CD4-positive, alpha-beta T cell treated with Interleukin-21 for 1 hour (primary cell): Measurements from ENCODE around the gene NUTM2B.
"Not testable (repeated sequence)": the region's sequence is repeated elsewhere in the genome, so short reads cannot be mapped to it uniquely, and the experiment has no call there.

Experiments used
- DNase-seq: peaks from one replicate; pipeline ENCODE4 v3.0.0-alpha.2; 2020

Gene NUTM2B, protein sequence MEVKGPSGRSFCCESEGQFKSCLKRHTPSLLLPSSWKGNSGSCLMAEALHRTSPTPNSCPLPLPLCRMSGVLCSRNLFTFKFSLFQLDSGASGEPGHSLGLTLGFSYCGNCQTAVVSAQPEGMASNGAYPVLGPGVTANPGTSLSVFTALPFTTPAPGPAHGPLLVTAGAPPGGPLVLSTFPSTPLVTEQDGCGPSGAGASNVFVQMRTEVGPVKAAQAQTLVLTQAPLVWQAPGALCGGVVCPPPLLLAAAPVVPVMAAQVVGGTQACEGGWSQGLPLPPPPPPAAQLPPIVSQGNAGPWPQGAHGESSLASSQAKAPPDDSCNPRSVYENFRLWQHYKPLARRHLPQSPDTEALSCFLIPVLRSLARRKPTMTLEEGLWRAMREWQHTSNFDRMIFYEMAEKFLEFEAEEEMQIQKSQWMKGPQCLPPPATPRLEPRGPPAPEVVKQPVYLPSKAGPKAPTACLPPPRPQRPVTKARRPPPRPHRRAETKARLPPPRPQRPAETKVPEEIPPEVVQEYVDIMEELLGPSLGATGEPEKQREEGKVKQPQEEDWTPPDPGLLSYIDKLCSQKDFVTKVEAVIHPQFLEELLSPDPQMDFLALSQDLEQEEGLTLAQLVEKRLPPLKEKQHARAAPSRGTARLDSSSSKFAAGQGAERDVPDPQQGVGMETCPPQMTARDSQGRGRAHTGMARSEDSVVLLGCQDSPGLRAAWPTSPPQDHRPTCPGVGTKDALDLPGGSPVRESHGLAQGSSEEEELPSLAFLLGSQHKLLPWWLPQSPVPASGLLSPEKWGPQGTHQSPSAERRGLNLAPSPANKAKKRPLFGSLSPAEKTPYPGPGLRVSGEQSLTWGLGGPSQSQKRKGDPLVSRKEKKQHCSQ

DNA sequence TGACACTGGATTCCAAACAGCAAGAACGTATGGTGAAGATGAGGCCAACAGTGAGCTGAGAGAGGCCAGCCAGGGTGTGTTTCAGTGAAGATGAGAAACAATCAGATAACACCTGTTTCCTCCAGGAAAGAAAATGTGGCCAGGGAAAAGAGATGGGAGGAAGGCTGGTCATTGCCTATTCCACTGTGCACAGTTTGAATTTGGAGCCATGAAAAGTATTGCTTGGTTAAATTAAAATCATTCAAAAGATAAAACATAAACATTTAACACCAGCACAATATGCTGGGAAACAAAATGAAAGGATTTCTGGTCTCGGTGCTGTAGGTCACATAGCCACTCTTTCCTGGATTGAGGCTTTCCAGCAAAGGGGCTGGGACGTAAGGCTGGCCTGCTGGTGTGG lies at the start of gene NUTM2B:
Gene NUTM2B, plus strand, starts transcription at position 301 of the 400 bp plus-strand sequence. CDS start 383 bp downstream, outside the sequence.
- DNase-seq, result not testable (repeated sequence)

DNA sequence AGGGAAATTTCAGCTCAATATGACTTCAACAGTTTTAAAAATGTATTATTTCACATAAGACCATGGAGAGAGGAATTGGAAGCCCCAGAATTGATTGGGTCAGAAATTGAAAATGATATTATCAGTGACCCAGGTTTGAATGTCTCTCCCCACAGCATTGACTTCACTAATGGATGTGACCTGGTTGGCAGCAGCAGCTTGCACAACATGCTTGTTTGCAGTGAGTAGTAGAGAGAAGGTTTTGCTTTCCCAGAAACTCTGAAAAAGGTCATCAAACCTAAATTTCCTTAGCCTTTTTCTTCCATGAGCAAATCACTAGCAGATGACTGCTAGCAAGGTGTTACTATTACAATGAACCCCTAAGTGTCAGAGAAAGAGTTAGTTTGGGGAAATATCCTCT lies 39.7 kb upstream of the NUTM2B start:
- DNase-seq, result not testable (repeated sequence)

DNA sequence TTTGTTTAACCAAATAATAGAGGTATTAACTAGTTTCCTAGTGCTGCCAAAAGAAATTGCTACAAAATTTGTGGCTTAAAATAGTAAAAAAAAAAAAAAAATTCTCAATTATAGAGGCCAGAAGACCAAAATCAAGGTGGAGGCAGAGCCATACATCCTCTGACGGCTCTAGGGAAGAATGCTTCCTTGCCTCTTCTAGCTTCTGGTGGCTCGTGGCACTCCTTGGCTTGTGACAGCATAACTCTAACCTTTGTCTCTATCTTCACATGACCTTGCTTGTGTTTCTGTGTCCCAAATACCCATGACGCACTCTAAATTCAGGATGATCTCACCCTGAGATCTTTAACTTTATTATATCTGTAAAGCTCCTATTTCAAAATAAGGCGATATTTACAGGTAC lies 38.3 kb upstream of the NUTM2B start:
- DNase-seq, result not testable (repeated sequence)

DNA sequence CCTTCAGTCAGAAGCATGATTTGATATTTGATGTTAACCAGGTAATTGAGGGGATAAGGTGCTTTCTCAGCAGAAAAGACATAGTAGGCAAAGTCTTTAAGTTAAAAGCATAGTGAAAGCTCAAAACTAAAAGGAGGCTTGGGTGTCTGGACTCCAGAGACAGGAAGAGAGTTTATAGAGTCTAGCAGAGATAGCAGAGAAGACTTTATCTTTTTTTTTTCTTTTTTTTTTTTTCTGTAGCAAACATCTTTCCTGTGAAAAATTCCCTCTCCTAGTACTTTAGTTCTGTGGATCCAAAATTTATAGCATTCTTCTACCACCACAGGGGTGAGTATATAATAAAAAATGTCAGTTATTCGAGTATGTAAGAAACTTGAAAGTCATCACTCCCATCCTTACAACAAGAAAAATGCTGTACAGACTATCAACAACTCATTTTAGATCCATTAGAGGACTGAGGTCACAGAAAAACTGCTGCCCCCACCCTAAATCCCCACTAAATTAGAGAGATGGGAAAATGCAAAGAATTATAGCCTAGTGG lies 33.7 kb upstream of the NUTM2B start:
- not testable (repeated sequence) for DNase-seq

DNA sequence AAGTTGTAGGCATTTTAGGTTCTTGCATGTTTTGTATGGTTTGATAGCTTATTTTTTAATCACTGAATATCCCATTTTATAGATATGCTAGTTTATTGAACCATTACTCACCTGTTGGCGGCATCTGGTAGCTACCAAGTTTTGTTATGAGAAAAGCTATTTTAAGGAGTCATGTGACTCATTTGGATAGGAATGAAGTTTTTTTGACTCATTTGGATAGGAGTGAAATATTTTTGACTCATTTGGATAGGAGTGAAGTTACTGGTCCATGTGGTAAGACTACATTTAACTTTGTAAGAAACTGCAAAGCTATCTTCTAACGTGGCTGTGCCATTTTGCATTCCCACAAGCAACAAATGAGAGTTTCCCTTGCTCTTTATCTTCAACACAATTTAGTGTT lies 28.1 kb upstream of the NUTM2B start:
- DNase-seq, result not testable (repeated sequence)

DNA sequence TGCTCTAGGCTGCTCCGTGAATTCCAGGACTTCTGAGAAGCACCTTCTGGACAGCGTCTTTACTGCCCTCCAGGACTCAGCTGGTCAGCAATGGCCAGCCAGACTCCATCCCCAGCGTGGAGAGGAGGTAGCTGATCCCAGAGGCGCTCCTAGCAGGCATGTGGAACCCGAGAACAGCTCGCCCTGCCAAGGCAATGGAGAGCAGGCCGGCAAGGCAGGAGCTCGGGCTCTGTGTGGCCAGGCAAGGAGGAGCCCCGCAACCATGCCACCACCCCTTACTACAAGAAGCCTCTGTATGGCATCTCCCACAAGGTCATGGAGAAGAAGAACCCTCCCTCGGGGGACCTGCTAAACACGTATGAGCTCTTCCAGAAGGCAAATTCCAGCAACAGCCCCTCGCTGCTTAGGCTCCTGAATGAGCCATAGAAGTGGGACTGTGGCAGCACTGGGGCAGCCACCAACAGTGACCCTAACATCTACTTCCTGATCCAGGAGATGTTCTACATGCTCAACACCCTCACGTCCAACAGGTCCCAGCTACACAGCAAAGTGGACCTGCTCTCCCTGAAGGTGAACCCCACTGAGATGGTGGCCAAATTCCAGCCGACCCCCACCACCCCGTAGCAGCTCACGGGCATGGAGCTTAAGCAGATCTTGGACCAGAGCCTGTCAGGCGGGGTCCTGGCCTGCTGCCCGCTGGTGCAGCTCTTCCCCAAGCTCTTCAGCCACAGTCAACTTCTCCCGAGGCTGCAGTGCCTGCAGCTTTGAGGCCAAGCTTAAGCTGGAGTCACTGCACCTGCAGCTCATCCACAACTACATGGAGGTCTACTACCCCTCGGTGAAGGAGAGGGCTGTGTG lies 19.8 kb upstream of the NUTM2B start:
- not testable (repeated sequence) for DNase-seq

DNA sequence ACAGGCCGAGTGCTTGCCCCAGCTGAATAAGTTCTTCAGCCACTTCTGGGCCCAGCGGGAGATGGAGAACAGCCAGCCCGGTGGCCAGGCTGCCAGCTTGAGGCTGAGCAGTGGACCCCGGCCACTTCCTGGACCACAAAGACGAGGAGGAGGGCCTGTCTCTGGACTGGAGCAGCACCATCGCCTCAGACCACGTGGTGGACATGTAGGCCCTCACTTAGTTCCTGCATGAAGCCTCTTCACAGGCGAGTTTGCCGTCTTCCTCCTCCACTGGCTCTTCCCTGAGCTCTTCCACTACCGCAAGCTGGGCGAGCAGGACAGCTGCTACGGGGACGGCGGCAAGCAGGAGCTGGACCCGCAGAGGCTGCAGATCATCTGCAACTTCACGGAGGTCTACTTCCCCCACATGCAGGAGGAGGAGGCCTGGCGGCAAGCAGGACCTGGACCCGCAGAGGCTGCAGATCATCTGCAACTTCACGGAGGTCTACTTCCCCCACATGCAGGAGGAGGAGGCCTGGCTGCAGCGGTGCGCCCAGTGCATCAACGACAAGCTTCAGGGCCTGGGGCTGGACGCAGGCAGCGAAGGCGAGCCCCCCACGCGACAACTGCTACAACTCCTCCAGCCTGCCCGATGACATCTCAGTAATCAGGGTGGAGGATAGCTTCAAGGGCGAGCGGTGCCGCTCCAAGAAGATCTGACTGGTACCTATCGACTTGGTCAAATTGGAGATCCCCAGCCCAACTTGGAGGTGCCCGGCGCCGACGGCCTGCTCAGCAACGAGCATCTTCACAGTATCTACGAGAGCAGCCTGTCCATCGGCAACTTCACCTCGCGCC lies 18.9 kb upstream of the NUTM2B start:
- not testable (repeated sequence) for DNase-seq

DNA sequence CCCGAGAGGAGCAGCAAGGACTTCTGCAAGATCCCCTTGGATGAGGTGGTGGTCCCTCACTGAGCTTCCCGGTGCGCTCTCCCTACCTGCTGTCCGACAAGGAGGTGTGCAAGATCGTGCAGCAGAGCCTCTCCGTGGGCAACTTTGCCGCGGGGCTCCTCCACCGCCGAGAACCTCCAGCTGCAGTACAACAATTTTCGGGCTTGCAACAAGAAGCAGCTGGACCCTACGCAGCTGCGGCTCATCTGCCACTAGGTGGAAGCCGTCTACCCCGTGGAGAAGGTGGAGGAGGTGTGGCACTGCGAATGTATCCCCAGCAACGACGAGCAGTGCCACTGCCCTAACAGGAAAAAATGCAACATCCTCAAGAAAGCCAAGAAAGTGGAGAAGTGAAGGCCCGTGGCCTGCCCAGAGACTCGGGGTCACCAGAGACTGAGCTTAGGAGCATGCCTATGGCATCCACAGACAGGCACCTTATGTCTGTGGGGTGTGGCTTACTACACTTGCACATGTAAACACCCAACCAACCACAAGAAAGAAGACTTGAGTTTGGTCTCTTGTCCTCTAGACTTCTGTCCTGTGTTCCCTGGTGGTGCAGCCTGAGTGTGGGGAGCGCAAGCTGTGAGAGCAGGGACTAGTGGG lies 17.9 kb upstream of the NUTM2B start:
- DNase-seq, result peak; percentile 58

DNA sequence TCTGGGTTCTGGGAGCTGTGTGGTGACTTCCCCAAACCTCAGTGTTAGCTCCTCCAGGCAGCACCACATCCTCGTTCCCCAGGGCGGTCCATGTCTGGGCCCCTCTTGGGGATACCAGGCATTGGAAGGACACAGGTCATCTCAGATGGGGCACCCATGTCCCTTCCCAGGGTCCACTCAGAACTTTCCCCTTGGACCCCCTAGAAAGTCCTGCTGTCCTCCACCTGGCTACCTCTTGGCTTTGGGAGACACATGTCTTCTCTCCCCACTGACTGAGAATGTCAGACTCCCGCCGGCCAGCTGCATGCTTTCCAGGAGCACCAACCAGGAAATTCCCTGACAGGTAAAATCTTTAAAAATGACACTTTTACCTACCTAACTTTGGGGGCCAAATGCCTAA lies 16.4 kb upstream of the NUTM2B start:
- DNase-seq, result not testable (repeated sequence)

DNA sequence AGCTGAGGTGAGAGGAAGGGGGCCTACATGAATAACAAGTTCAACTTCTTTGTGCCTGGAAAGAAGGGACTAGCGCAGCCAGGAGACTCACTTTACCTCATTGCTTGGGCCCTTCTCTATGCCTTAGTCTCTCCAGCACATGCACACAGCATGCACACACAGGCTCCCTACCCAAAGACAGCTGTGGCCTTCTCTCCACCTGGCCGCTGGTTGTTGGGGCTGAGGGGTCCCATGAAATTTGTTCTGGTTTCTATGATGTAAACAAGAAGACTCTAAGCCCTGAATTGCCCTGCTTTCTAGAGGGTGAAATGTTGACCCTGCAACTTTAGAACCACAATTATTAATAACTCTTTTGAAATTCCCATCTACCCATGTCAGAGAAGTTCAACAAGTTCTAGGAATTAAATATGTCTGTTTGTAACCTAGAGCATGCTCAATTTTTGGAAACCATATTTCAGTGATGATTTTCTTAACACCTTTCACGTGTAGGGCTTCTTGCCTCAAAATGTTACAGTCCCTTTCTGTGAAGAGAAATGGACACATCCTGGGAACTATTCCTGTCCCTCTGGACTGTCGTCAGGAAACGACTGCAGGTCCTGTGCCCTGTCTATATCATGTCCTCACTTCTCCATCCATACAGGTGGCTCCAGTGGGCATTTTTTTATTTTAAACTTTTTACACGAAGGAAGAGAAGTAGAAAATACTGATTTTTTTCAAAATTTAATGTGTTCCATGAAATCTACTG lies 15.4 kb upstream of the NUTM2B start:
- not testable (repeated sequence) for DNase-seq

DNA sequence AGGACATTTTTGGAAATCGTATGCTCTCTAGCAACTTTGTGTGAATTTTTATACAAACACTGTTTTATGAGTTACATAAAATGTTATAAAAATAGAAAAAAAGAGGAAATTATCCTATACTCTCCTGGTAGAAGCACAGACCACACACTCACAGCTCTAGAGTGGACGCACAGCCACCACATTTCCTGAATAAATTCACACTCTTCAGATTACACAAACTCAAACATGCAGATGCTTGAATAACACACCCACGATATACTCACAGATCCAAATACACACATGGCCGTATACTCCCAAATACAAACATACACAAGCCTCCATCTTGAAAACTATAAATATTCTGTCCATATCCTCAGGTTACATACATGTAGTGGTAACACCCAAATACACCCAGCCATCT lies 14.2 kb upstream of the NUTM2B start:
- not testable (repeated sequence) for DNase-seq

DNA sequence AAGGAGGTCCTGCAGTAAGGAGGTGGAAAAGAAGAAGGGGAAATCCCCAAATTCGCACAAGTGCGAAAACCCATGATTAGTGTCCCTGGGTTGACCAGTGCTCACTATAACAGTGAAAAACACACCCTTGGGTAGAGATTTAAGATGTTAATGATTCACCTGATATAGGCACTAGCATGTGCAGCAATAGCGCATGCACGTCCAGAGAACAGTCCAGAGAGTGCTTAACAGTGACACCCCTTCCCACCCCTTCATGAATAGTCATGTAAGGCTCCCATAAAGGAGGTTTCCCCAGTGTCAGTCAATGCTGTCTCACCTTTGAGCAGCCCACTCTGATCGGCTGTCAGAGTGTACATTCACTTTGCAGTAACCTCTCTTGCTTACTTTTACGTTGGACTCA lies 6.4 kb upstream of the NUTM2B start:
- DNase-seq, result not testable (repeated sequence)

DNA sequence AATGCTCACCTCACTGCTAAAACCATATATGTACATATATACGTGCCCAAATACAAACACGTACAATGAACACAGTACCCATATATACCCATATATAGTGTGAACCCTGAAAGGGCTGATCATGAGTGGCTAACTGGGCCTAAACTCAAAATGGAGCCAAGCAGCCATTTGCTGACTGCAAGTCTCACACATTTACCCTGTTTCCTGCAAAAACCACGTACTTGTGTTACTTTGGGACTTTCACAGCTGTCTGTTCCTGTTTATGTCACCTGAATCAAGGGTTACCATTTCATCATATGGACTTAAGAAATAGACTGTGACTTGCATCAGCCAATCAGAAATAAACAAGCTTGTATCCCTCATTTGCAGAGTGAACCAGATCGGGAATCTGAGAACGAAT lies 5.9 kb upstream of the NUTM2B start:
- DNase-seq, result peak; percentile 10

DNA sequence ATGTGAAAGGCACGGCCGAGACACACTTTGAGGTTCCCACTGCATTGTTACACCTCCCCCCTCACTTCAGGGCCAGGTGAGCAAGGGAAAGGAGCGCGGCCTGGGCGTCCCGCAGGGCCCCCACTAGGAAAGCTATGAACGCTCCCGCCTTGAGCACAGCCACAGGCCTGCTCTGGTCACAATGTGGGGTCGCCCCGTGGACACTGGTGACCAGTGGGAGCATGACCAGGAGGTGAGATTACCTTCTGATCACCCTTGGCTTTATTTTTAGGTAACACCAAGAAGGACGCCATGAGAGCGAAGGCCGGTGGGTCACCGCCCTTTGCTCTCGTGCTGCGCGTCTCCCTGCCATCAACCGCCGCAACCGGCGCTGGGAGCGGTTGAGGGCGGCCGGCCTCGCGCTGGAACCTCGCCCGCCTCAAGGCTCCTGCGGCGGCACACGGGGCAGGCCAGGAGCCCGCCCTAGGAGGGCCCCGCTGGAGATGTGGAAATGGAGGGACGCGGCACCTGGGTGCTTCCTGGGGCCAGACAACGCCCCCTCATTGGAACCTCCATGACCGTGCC lies 2.6 kb upstream of the NUTM2B start:
- not testable (repeated sequence) for DNase-seq

DNA sequence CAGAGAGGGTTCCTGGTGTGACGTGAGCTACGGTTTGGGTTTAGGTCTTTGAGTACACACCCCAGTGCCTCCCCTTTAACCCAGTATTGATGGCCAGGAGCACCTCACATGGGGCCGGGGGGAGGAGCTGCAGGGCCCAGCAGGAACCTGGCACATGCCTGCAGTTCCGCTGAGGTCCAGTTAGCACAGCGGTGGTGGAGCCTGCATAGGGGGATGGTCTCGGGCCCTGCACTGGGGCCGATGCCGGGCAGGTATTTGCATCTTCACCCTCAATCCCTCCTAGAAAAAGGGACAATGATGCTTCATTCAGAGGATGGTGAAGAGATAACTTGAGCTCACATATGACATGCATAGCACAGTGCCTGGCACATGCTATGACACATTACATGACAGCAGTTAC lies 4.0 kb downstream of the NUTM2B start:
- DNase-seq, result not testable (repeated sequence)

DNA sequence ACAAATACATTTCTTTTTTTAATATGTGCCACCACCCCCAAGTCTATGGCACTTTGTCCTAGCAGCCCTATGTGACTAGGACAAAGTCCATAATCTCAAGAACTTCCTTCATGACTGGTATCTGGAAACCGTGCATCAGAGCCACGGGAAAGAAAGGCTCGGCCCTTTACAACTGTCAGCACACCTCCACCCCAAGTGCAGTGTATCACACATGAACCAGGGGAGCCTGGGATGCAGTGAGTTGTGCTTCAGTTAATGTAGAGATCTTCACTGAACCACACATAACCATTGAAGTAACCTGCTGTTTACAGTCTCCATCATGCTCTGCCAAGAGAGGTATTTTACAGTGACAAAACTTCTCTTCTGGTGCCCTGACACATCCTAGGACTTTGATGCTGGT lies 11.9 kb downstream of the NUTM2B start:
- DNase-seq, result not testable (repeated sequence)

DNA sequence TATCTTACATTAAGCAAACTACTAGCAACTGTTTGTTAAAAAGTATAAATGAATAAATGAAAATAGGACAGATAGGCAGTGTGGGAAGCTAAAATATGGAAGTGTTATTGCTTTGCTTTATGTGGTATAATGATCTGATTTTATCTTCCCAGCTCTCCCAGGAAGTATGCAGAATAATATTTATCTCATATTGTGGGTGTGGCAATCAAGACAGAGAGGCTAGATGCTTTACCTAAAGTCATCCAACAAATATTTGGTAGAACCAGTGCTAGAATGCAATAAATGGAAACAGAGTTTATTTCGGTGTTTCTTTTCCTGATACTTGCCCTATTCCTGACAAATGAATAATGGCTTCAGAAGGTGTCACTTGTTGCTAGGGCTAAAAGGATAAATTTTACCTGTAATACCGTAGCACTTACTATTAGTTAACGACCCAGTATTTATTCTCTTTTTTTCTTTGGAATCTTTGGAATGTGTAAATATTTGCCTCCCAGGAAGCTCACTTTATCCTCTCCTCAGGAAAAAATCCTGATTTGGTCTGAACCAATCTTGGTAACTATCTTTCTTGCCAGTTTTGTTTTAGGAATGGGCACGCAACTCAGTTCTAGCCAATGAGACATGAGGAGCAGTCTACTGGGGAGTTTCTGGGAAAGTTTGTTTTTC lies 14.0 kb downstream of the NUTM2B start:
- not testable (repeated sequence) for DNase-seq

DNA sequence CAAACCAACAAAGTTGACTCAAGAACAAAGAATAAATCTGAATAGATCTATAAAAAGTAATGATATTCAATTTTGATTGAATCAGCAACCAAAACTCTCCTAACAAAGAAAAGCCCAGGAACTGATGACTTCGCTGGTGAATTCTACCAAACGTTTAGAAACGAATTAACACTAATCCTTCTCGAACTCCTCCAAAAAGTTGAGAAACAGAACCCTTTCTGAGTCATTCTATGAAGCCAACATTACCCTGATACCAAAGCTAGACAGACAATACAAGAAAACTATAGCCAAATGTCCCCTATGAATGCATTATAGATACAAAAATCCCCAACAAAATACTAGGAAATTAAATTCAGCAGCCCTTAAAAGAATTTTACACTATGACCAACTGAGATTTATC lies 17.0 kb downstream of the NUTM2B start:
- DNase-seq, result not testable (repeated sequence)

DNA sequence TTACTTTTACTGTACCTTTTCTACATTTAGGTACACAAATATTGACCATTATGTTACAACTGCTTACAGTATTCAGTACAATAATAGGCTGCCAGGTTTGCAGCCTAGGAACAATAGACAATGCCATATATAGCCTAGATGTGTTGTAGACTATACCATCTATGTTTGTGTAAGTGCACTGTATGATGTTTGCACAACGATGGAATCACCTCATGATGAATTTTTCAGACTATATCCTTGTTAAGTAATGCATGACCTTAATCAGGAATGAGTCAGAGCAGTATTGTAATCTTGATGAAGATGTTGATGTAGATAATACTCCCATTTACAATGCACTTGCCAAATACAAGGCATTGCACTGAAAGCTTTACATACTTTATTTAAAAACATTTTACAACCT lies 23.6 kb downstream of the NUTM2B start:
- not testable (repeated sequence) for DNase-seq
